Spleen (tissue), 7 donors: ENCODE results near the gene CCNI.

Experiments used
- CTCF ChIP-seq, 11 experiments: fragments of 200-600 bp in 7 of 11; fragments of 450-650 bp in 4 of 11; sonication (generic) in 4 of 11; IDR thresholded peaks in 8 of 11; conservative IDR thresholded peaks in 3 of 11; 1 replicate in 7 of 11; 2 replicates in 4 of 11; pipeline versions ENCODE4 v1.4.0 to v1.8.0; 2016 to 2021; ENCODE audit warnings: antibody characterized with exemption in 11 of 11, inconsistent platforms in 4 of 11, mild to moderate bottlenecking in 1 of 11
- POLR2A ChIP-seq, 3 donors: fragments of 450-650 bp; IDR thresholded peaks; one replicate each; pipeline ENCODE4 v1.5.1; 2017; ENCODE audit warnings: antibody characterized with exemption in 3 of 3, mild to moderate bottlenecking in 1 of 3
- POLR2AphosphoS5 ChIP-seq, 3 donors: sonication (generic); formaldehyde crosslinking; IDR thresholded peaks; one replicate each; pipeline ENCODE4 v1.5.1; 2017; ENCODE audit warnings: antibody characterized with exemption in 3 of 3
- donor health status: DM: no; HTN: no; CAD: no; lungs with moderate emphysema.
- donor health status: DM: no; HTN: no; CAD: no.
- donor health status: DM: no; HTN: no; CAD: no.

- no peak for TF ChIP-seq POLR2A (IDR thresholded peaks at IDR 0.05)
- TF ChIP-seq CTCF (IDR thresholded peaks at IDR 0.05 in 8 of 11, conservative IDR thresholded peaks at IDR 0.05 in 3 of 11), result no peak
- no peak for TF ChIP-seq POLR2AphosphoS5 (IDR thresholded peaks at IDR 0.05)
Measured at GRCh38 chr4:77110730-77111129, 34.9 kb upstream of the CCNI start.
